ENCODE results near the gene PTPRN. TPM values are rescaled to one million over a fixed set of nuclear protein-coding genes. Genes with fewer than 3 reads are reported as not detected.

Gene PTPRN
- total RNA-seq, 1 donor from 2014 or later, result 0.60 TPM

GRCh38 chr2:219279916-219280516 is 29.2 kb downstream of the PTPRN start:
- H3K4me1 ChIP-seq, result peaks cover 15% of the 10 kb centered on the region
- peaks cover 5% of the 10 kb centered on the region for H3K27me3 ChIP-seq
- H3K27ac Mint-ChIP-seq, result peak overlapping the region; percentile 78
- no peaks in the 10 kb centered on the region for H3K79me2 ChIP-seq (ENCODE audit: low read depth)
- peaks cover 8% of the 10 kb centered on the region for H3K27me3 Mint-ChIP-seq (ENCODE audit: insufficient read depth, low read depth)
- no peaks in the 10 kb centered on the region for H3K9me3 Mint-ChIP-seq
- H4K20me1 ChIP-seq (ENCODE audit: low read depth), result no peaks in the 10 kb centered on the region
- TF ChIP-seq EZH2phosphoT487 (IDR thresholded peaks at IDR 0.05) (no peak), CTCF (IDR thresholded peaks at IDR 0.05) (no peak), EZH2 (IDR thresholded peaks at IDR 0.05) (no peak)
- H2AFZ ChIP-seq (replicated peaks), result no peak overlapping the region
- H3K4me3 Mint-ChIP-seq, result peak overlapping the region; percentile 91
- H3K9me3 ChIP-seq (ENCODE audit: low read depth), result no peaks in the 10 kb centered on the region
- H3K36me3 ChIP-seq, result no peaks in the 10 kb centered on the region
- DNase-seq (ENCODE audit: low spot score), result peak; percentile 24
- H3F3A ChIP-seq (ENCODE audit: low read depth), result peaks cover 13% of the 10 kb centered on the region
- H3K4me3 ChIP-seq, result peak overlapping the region; percentile 59
- H3K4me2 ChIP-seq, result peak overlapping the region; percentile 79
- H3K36me3 Mint-ChIP-seq, result peaks cover 7% of the 10 kb centered on the region
- H3K27ac ChIP-seq, result no peak overlapping the region
- H3K9ac ChIP-seq, result no peak overlapping the region
- peaks cover 30% of the 10 kb centered on the region for H3K4me1 Mint-ChIP-seq

GRCh38 chr2:219279151-219279915 is 29.9 kb downstream of the PTPRN start, which contains the start of gene DNAJB2:
Gene DNAJB2, plus strand, starts transcription at chr2:219279366. Its CDS starts 468 bp downstream, at chr2:219279834.
- H3K4me2 ChIP-seq, result peak within 1 kb of the TSS; percentile 79
- H3K9ac ChIP-seq, result peak within 1 kb of the TSS; percentile 25
- H3K9me3 Mint-ChIP-seq, result no peaks in the 10 kb centered on the region
- peak within 1 kb of the TSS; percentile 59 for H3K4me3 ChIP-seq
- peak; percentile 98 for DNase-seq (ENCODE audit: low spot score)
- H3K27ac ChIP-seq, result no peak within 1 kb of the TSS
- TF ChIP-seq EZH2 (IDR thresholded peaks at IDR 0.05), result no peak
- TF ChIP-seq CTCF (IDR thresholded peaks at IDR 0.05), result no peak
- TF ChIP-seq EZH2phosphoT487 (IDR thresholded peaks at IDR 0.05), result no peak
- peaks cover 36% of the 10 kb centered on the region for H3K4me1 Mint-ChIP-seq
- H3K36me3 ChIP-seq, result no peaks in the 10 kb centered on the region
- no peaks in the 10 kb centered on the region for H3K79me2 ChIP-seq (ENCODE audit: low read depth)
- H3K4me3 Mint-ChIP-seq, result peak within 1 kb of the TSS; percentile 91
- peaks cover 5% of the 10 kb centered on the region for H3K27me3 ChIP-seq
- no peaks in the 10 kb centered on the region for H4K20me1 ChIP-seq (ENCODE audit: low read depth)
- no peaks in the 10 kb centered on the region for H3K9me3 ChIP-seq (ENCODE audit: low read depth)
- peak within 1 kb of the TSS; percentile 65 for H2AFZ ChIP-seq (replicated peaks)
- peaks cover 13% of the 10 kb centered on the region for H3F3A ChIP-seq (ENCODE audit: low read depth)
- H3K27ac Mint-ChIP-seq, result peak within 1 kb of the TSS; percentile 78
- H3K27me3 Mint-ChIP-seq (ENCODE audit: insufficient read depth, low read depth), result peaks cover 8% of the 10 kb centered on the region
- peaks cover 7% of the 10 kb centered on the region for H3K36me3 Mint-ChIP-seq
- H3K4me1 ChIP-seq, result peaks cover 15% of the 10 kb centered on the region

- Mint-ChIP-seq H3K4me1 (peaks cover 36% of the 10 kb centered on the region), H3K27ac (no peak overlapping the region), H3K4me3 (peak overlapping the region; percentile 87), H3K9me3 (no peaks in the 10 kb centered on the region), H3K27me3 (ENCODE audit: insufficient read depth, low read depth) (peaks cover 11% of the 10 kb centered on the region), H3K36me3 (peaks cover 5% of the 10 kb centered on the region)
- H3K4me1 ChIP-seq, result peaks cover 15% of the 10 kb centered on the region
- no peaks in the 10 kb centered on the region for H3K9me3 ChIP-seq (ENCODE audit: low read depth)
- peak overlapping the region; percentile 65 for H2AFZ ChIP-seq (replicated peaks)
- H3F3A ChIP-seq (ENCODE audit: low read depth), result peaks cover 13% of the 10 kb centered on the region
- peak overlapping the region; percentile 59 for H3K4me3 ChIP-seq
- H3K36me3 ChIP-seq, result no peaks in the 10 kb centered on the region
- no peaks in the 10 kb centered on the region for H4K20me1 ChIP-seq (ENCODE audit: low read depth)
- TF ChIP-seq EZH2 (IDR thresholded peaks at IDR 0.05), result no peak
- TF ChIP-seq EZH2phosphoT487 (IDR thresholded peaks at IDR 0.05), result no peak
- TF ChIP-seq CTCF (IDR thresholded peaks at IDR 0.05), result no peak
- no peak overlapping the region for H3K27ac ChIP-seq
- H3K9ac ChIP-seq, result no peak overlapping the region
- H3K79me2 ChIP-seq (ENCODE audit: low read depth), result no peaks in the 10 kb centered on the region
- peaks cover 5% of the 10 kb centered on the region for H3K27me3 ChIP-seq
- peak overlapping the region; percentile 79 for H3K4me2 ChIP-seq
- DNase-seq (ENCODE audit: low spot score), result no peak
Measured at GRCh38 chr2:219278655-219279150, 30.5 kb downstream of the PTPRN start.

Measured in neural progenitor cell (in vitro differentiated cells).